GM21367 (cell line): Measurements from ENCODE around the gene CNPY1.

ENCODE experiments used
- ATAC-seq: cut with Tn5 transposase; IDR thresholded peaks from one replicate; pipeline ENCODE4 v1.9.1; 2021; ENCODE audit not compliant: unreplicated experiment

Gene CNPY1

GRCh38 chr7:155560196-155560885 lies 14.0 kb upstream of the CNPY1 start:
- ATAC-seq, result no peak

GRCh38 chr7:155559519-155560108 lies 13.3 kb upstream of the CNPY1 start:
- ATAC-seq, result no peak

GRCh38 chr7:155558961-155559360 lies 12.6 kb upstream of the CNPY1 start:
- no peak for ATAC-seq

GRCh38 chr7:155558351-155558750 lies 12.0 kb upstream of the CNPY1 start:
- ATAC-seq, result no peak

- ATAC-seq, result no peak
Measured at GRCh38 chr7:155557778-155558177, 11.4 kb upstream of the CNPY1 start.

- no peak for ATAC-seq
Measured at GRCh38 chr7:155556763-155557162, 10.4 kb upstream of the CNPY1 start.

- ATAC-seq, result no peak
Measured at GRCh38 chr7:155555116-155555695, 8.8 kb upstream of the CNPY1 start.

GRCh38 chr7:155553871-155554270 lies 7.5 kb upstream of the CNPY1 start:
- ATAC-seq, result no peak

GRCh38 chr7:155551785-155552611 lies 5.6 kb upstream of the CNPY1 start:
- ATAC-seq, result no peak

GRCh38 chr7:155550916-155551315 lies 4.6 kb upstream of the CNPY1 start:
- no peak for ATAC-seq

- no peak for ATAC-seq
Measured at GRCh38 chr7:155549226-155549625, 2.9 kb upstream of the CNPY1 start.

GRCh38 chr7:155547161-155547791 lies 917 bp upstream of the CNPY1 start:
- ATAC-seq, result no peak

GRCh38 chr7:155545348-155545747 lies 1.0 kb downstream of the CNPY1 start:
- no peak for ATAC-seq

- no peak for ATAC-seq
Measured at GRCh38 chr7:155544485-155544884, 1.9 kb downstream of the CNPY1 start.

GRCh38 chr7:155543926-155544325 lies 2.4 kb downstream of the CNPY1 start:
- ATAC-seq, result no peak

GRCh38 chr7:155543011-155543876 lies 3.1 kb downstream of the CNPY1 start:
- ATAC-seq, result no peak

- ATAC-seq, result no peak
Measured at GRCh38 chr7:155541986-155542675, 4.2 kb downstream of the CNPY1 start.

GRCh38 chr7:155540553-155540952 lies 5.8 kb downstream of the CNPY1 start:
- no peak for ATAC-seq

- ATAC-seq, result no peak
Measured at GRCh38 chr7:155538293-155538692, 8.1 kb downstream of the CNPY1 start.

GRCh38 chr7:155536451-155536850 lies 9.9 kb downstream of the CNPY1 start:
- ATAC-seq, result no peak
